NB4 (cell line): ENCODE measurements around the gene OR5A2.

Source experiments
- CTCF ChIP-seq: IDR thresholded peaks from one replicate; pipeline ENCODE4 v1.5.1; 2012; ENCODE audit warnings: low read depth, low read length
- MAX ChIP-seq: IDR thresholded peaks from 2 replicates; pipeline ENCODE4 v1.6.1; 2011; ENCODE audit warnings: low read depth, low read length
- MYC ChIP-seq: IDR thresholded peaks from 2 replicates; pipeline ENCODE4 v1.6.1; 2011; ENCODE audit warnings: low read depth, low read length
- POLR2A ChIP-seq: IDR thresholded peaks from 2 replicates; pipeline ENCODE4 v1.6.1; 2011; ENCODE audit warnings: mild to moderate bottlenecking; ENCODE audit not compliant: insufficient read length; ENCODE audit errors: extremely low read depth

DNA sequence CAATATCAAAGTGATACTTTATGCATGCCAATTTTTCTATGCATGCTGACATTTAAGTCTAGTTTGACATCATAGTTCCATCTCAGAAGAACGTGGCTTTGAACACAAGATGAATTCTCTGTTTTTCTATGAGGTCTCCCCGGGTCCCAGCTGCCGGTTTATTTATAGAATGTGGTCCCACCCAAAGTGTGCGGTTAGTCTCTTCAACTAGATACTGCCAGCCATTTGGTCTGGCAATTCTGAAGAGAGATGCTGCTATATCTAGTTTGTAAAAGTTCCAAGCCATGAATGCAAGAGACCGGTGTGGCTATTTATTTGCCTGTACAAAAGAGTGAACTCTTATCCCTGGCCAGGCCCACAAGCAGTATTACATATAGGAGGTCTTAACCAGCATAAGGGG lies 9.2 kb downstream of the OR5A2 start:
- TF ChIP-seq CTCF (no peak), MYC (no peak), POLR2A (no peak), MAX (no peak)
